ENCODE measurements around the gene CDPF1.
"Not testable (repeated sequence)": the region's sequence is repeated elsewhere in the genome, so short reads cannot be mapped to it uniquely, and the experiment has no call there.

The CDPF1 gene

GRCh38 chr22:46280999-46281623 is 31.0 kb upstream of the CDPF1 start:
- no peak for DNase-seq

GRCh38 chr22:46280063-46280817 is 30.1 kb upstream of the CDPF1 start:
- no peak for DNase-seq

GRCh38 chr22:46278656-46279645 is 28.9 kb upstream of the CDPF1 start:
- DNase-seq = no peak

- DNase-seq = no peak
Measured at GRCh38 chr22:46276563-46276962, 26.5 kb upstream of the CDPF1 start.

- peak; percentile 30 for DNase-seq
Measured at GRCh38 chr22:46275455-46276122, 25.5 kb upstream of the CDPF1 start.

GRCh38 chr22:46274381-46274780 is 24.3 kb upstream of the CDPF1 start:
- no peak for DNase-seq

GRCh38 chr22:46273432-46274148 is 23.5 kb upstream of the CDPF1 start:
- DNase-seq = no peak

- DNase-seq = no peak
Measured at GRCh38 chr22:46272762-46273431, 22.8 kb upstream of the CDPF1 start.

GRCh38 chr22:46272196-46272595 is 22.1 kb upstream of the CDPF1 start:
- no peak for DNase-seq

GRCh38 chr22:46269564-46269963 is 19.5 kb upstream of the CDPF1 start:
- DNase-seq = no peak

- DNase-seq = peak; percentile 58
Measured at GRCh38 chr22:46267431-46268279, 17.6 kb upstream of the CDPF1 start, which contains the start of gene TTC38. TSS of gene TTC38 (plus strand) at chr22:46268008. CDS start at chr22:46268040, 32 bp downstream.

GRCh38 chr22:46265627-46266026 is 15.5 kb upstream of the CDPF1 start:
- not testable (repeated sequence) for DNase-seq

GRCh38 chr22:46264520-46264919 is 14.4 kb upstream of the CDPF1 start:
- DNase-seq = not testable (repeated sequence)

GRCh38 chr22:46263216-46263590 is 13.1 kb upstream of the CDPF1 start, which contains the start of gene PKDREJ:
TSS of gene PKDREJ (minus strand) at chr22:46263343. CDS start at chr22:46263322, 21 bp downstream.
- DNase-seq = no peak

- peak; percentile 76 for DNase-seq
Measured at GRCh38 chr22:46262449-46263215, 12.5 kb upstream of the CDPF1 start.

- no peak for DNase-seq
Measured at GRCh38 chr22:46260038-46260437, 9.9 kb upstream of the CDPF1 start.

- DNase-seq = no peak
Measured at GRCh38 chr22:46259374-46259773, 9.3 kb upstream of the CDPF1 start.

- DNase-seq = peak; percentile 51
Measured at GRCh38 chr22:46256358-46256958, 6.4 kb upstream of the CDPF1 start.

- DNase-seq = no peak
Measured at GRCh38 chr22:46251816-46252380, 1.8 kb upstream of the CDPF1 start.
